WTC11 (cell line): Measurements from ENCODE around the gene AFF2.

Experiments used
- CREB1 ChIP-seq: sonication (generic); formaldehyde crosslinking; IDR thresholded peaks from 2 replicates; pipeline ENCODE4 v1.8.0; 2023; ENCODE audit warnings: mild to moderate bottlenecking, missing genetic modification reagents
- CTCF ChIP-seq: fragments of 200-600 bp; IDR thresholded peaks from 2 replicates; pipeline ENCODE4 v1.8.0; 2022; ENCODE audit warnings: antibody characterized with exemption
- ELF4 ChIP-seq: sonication (generic); formaldehyde crosslinking; IDR thresholded peaks from 2 replicates; pipeline ENCODE4 v1.8.1; 2022; ENCODE audit warnings: low read depth, mild to moderate bottlenecking, moderate library complexity, missing genetic modification reagents
- ESRRA ChIP-seq: sonication (generic); formaldehyde crosslinking; IDR thresholded peaks from 2 replicates; pipeline ENCODE4 v1.8.1; 2022; ENCODE audit warnings: mild to moderate bottlenecking, missing genetic modification reagents, borderline replicate concordance
- JUN ChIP-seq: sonication (generic); formaldehyde crosslinking; IDR thresholded peaks from 2 replicates; pipeline ENCODE4 v1.8.0; 2023; ENCODE audit warnings: mild to moderate bottlenecking, missing genetic modification reagents
- NR2C2 ChIP-seq: sonication (generic); formaldehyde crosslinking; IDR thresholded peaks from 2 replicates; pipeline ENCODE4 v1.8.0; 2022; ENCODE audit warnings: mild to moderate bottlenecking, missing genetic modification reagents
- ZNF232 ChIP-seq: sonication (generic); formaldehyde crosslinking; IDR thresholded peaks from 2 replicates; pipeline ENCODE4 v1.8.0; 2022; ENCODE audit warnings: mild to moderate bottlenecking, missing genetic modification reagents
- ZNF396 ChIP-seq: fragments of 250-450 bp; sonication (Bioruptor Pico); IDR thresholded peaks from 2 replicates; pipeline ENCODE4 v1.8.0; 2021; ENCODE audit warnings: mild to moderate bottlenecking, moderate library complexity, borderline replicate concordance

- TF ChIP-seq NR2C2 (CRISPR knock-in tag): no peak
- TF ChIP-seq JUN (CRISPR knock-in tag): no peak
- TF ChIP-seq CTCF: no peak
- TF ChIP-seq ESRRA (CRISPR knock-in tag): no peak
- TF ChIP-seq ZNF232 (CRISPR knock-in tag): no peak
- TF ChIP-seq ZNF396 (CRISPR knock-in tag): no peak
- TF ChIP-seq CREB1 (CRISPR knock-in tag): no peak
- no peak for TF ChIP-seq ELF4
Measured at GRCh38 chrX:148599404-148599803, 99.0 kb downstream of the AFF2 start.
